ENCODE measurements around the gene FGGY.
"Not testable (repeated sequence)": the region's sequence is repeated elsewhere in the genome, so short reads cannot be mapped to it uniquely, and the experiment has no call there.

The FGGY gene

GRCh38 chr1:59732214-59732955, 435.5 kb downstream of the FGGY start:
- no peak overlapping the region for H3K27ac ChIP-seq
- no peak for TF ChIP-seq CTCF (conservative IDR thresholded peaks at IDR 0.05)

GRCh38 chr1:59733443-59734141, 436.7 kb downstream of the FGGY start:
- H3K27ac ChIP-seq: no peak overlapping the region
- TF ChIP-seq CTCF (conservative IDR thresholded peaks at IDR 0.05): no peak

DNA sequence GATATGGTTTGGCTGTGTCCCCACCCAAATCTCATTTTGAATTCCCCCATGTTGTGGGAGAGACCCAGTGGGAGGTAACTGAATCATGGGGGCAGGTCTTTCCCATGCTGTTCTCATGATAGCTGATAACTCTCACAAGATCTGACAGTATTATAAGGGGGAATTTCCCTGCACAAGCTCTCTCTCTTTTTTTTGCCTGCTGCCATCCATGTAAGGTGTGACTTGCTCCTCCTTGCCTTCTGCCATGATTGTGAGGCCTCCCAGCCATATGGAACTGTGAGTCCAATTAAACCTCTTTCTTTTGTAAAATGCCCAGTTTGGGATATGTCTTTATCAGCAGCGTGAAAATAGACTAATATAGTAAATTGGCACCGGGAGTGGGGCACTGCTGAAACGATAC, 439.0 kb downstream of the FGGY start:
- H3K27ac ChIP-seq: not testable (repeated sequence)

DNA sequence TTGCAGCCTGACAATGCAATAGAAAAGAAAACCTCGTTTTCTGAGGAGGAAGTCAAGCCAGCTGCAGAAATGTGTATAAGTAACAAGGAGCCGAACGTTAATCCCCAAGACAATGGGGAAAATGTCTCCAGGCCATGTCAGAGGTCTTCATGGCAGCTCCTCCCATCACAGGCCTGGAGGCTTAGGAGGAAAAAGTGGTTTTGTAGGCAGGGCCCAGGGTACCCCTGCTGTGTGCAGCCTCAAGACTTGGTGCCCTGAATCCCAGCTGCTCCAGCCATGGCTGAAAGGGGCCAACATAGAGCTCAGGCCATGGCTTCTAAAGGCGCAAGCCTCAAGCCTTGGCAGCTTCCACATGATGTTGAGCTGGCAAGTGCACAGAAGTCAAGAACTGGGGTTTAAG, 439.9 kb downstream of the FGGY start:
- H3K27ac ChIP-seq: no peak overlapping the region
- no peak for TF ChIP-seq CTCF (conservative IDR thresholded peaks at IDR 0.05)

DNA sequence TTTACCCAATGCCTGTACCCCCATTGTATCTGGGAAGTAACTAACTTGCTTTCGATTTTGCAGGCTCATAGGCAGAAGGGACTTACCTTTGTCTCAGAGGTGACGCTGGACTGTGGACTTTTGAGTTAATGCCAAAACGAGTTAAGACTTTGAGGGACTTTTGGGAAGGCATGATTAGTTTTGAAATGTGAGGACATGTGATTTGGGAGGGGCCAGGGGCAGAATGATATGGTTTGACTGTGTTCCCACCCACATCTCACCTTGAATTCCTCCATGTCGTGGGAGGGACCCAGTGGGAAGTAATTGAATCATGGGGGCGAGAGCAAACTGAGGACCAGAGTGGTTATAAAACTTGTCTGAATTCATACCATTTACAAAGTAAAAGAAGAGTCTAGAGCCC, 440.7 kb downstream of the FGGY start:
- TF ChIP-seq CTCF (conservative IDR thresholded peaks at IDR 0.05): no peak
- H3K27ac ChIP-seq: peak overlapping the region; percentile 70

- no peak for TF ChIP-seq CTCF (conservative IDR thresholded peaks at IDR 0.05)
- peak overlapping the region; percentile 70 for H3K27ac ChIP-seq
These were observed 441.3 kb downstream of the FGGY start for GRCh38 chr1:59738152-59738551.

GRCh38 chr1:59738591-59739015, 441.7 kb downstream of the FGGY start:
- H3K27ac ChIP-seq: peak overlapping the region; percentile 70
- TF ChIP-seq CTCF (conservative IDR thresholded peaks at IDR 0.05): no peak

GRCh38 chr1:59739111-59739510, 442.2 kb downstream of the FGGY start:
- TF ChIP-seq CTCF (conservative IDR thresholded peaks at IDR 0.05): no peak
- peak overlapping the region; percentile 70 for H3K27ac ChIP-seq

Data from VCaP (cell line).